HG02759 (cell line): ENCODE results near the gene TYMP.

Source experiments
- ATAC-seq: cut with Tn5 transposase; IDR thresholded peaks from one replicate; pipeline ENCODE4 v1.9.1; 2021; ENCODE audit warnings: mild to moderate bottlenecking, moderate library complexity; ENCODE audit not compliant: unreplicated experiment

Gene TYMP

GRCh38 chr22:50506611-50507420, 23.0 kb downstream of the TYMP start:
- ATAC-seq, result no peak

DNA sequence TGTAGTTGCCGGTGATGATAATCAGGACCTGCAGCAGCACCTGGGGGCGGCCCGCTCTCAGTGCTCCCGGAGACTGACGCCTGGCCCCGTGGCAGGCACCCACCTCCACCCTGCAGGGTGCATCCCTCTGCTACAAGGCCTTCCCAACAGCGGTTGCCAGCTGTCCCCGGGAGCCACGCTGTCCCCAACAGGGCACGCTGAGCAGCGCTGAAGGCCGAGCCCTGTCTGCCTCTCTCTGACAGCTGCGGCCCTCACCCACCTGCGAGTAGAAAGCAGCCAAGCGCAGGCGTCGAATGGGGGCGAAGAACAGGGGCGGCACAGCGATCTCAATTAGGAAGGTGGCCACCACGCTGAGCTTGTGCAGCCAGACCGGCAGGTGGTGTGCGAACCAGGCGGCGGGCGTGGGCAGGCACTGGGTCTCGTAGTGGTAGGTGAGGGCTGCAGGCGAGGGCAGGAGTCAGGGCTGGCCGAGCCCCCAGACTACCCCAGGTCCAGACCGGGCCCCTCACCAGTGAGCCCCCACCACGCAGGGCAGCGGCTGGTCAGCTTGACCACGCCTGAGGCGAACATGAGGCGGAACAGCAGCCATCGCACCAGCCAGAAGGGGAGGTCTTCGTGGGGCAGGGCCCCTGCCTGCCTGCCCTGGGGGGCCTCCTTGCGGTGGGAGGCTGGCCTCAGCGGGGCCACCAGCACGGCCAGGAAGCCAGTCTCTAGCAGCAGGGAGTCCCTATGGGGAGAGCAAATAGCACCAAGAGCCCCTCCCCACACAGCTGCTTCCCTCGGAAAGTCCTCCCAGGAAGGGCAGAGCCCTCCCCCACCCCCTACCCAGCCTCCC, 23.8 kb downstream of the TYMP start:
- ATAC-seq, result no peak

DNA sequence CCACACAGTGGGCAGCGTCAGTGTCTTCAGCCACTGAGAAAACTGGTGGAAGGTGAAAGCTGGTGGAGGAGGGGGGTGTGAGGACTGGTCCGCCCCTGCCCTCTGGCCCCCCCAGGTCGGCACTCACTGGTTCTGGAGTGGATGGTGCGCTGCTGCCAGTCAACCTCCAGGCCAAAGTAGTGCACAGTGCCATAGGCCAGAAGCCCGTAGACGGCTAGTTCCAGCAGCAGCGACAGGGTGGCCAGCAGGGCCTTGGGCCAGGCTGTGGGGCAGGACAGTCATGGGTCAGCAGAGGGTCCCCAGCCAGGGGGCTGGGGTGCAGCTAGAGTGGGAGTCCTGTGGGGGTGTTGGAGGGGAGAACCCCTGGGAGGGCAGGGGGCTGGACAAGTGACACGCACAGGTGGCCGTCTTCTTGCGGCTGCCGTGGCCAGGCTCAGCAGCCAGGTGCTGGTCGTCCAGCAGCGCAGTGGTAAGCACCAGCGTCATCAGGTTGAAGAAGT, 24.5 kb downstream of the TYMP start:
- no peak for ATAC-seq

DNA sequence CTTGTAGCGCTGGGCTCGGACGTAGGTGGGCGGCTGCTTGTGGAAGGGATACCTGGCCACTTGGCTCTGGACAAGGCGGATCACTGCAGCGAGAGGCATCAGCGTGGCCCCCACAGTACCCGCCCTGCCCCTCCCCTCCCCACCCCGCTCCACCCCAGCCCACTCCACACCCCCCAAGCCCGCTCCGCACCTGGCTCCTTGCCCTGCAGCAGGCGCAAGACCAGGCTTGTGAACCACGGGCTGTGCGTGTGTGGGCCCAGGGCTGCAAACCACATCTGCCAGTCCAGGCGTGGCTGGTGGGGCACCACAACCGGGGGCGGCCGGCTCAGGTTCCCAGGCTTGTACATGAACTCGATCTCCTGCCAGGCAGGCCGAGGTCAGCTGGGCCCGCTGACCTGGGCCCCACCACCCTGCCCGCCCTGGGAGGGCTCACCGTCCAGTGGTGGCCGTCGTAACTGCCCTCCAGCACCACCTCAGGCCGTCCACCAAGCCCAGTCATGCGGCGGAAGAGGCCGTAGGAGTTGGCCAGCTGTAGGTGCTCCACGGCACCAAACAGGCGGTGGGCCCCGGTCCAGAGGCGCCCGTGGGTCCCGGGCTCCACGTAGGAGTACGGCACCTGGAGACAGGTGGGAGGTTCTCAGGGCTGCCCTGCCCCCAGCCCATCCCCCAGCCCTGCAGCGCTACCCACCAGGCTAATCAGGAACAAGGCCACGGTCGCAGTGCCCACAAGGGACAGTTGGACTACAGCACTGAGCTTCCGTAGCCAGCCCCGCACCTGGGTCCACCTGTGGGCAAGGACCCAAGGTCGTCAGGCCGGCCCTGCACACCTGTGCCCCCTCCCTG, 25.2 kb downstream of the TYMP start:
- no peak for ATAC-seq

DNA sequence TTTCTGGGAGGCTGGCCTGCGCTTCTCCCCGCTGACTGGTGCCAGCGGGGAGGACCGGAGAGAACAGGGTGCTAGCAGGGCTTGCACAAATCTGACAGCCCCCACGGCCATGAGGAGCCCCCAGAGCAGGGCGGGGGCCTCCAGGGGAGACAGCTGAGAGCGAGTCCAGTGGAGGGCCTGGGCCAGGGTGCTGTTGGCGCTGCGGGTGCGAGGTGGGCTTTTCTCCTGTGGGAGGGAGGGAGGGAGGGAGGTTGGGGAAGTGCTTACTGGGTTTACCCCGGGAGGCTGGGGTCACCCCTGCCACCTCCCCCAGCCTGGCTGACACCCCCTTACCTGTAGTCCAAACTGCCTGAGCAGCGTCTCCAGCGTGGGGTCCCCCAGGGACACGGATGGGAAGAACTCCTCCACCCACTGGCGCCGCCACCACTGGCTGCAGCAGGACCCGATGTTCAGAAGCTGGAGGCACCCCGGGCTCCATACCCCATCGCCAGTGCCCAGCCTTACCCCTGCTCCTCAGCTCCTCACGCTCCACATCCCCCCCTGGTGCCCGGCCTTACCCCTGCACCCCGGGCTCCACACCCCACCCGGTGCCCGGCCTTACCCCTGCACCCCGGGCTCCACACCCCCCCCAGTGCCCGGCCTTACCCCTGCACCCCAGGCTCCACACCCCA, 26.2 kb downstream of the TYMP start:
- no peak for ATAC-seq

- no peak for ATAC-seq
Observed at GRCh38 chr22:50502628-50503474, 27.0 kb downstream of the TYMP start.

DNA sequence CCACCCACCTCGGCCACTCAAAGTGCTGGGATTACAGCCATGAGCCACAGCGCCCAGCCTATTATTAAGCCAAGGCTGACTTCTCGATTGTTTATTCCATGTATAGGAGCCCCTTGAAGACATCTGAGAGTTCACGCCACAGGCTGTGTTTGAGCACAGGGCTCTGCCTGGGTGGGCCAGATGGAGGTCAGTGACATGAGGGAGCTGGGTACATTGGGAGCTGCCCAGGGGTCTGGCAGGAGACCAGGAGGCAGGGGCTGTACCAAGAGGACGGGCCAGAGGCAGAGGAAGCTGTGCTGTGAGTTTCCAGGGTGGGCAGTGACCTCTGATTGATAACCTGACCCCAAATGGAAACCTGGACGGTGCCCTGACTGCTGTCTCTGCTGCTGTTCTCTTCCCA, 27.7 kb downstream of the TYMP start:
- no peak for ATAC-seq

DNA sequence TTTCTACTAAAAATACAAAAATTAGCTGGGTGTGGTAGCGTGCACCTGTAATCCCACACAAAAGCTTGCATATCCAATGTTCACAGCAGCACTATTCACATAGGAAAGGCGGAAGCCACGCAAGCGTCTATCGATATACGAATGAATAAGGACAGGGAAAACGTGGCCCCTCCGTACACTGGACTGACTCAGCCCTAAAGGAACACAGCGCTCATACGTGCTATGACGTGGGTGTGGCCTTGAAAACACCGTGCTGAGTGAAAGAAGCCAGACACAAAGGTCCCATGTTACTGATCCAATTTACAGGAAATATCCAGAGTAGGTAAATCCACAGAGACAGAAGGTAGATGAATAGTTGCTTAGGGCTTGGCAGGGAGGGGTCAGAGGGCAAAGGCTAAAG, 29.4 kb downstream of the TYMP start:
- no peak for ATAC-seq

- no peak for ATAC-seq
Observed at GRCh38 chr22:50498322-50498890, 31.4 kb downstream of the TYMP start.

DNA sequence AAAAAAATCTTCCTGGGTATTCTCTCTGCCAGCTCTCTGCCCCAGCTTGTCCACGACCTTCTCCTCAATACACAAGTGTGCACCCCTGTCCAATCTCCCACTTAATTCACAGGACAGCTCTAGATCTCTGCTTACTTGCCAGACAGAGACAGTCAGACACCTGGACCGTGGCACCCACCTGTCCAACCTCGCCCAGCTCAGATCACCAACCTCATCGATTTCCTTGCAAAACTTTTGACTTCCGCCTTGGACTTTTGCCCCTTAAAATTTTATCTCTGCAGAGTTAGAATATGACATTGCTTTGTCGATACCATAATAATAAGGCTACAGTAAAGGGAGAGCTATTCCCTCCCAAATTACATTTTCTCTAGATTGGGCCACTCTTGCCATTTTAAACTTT, 32.7 kb downstream of the TYMP start:
- ATAC-seq, result no peak

DNA sequence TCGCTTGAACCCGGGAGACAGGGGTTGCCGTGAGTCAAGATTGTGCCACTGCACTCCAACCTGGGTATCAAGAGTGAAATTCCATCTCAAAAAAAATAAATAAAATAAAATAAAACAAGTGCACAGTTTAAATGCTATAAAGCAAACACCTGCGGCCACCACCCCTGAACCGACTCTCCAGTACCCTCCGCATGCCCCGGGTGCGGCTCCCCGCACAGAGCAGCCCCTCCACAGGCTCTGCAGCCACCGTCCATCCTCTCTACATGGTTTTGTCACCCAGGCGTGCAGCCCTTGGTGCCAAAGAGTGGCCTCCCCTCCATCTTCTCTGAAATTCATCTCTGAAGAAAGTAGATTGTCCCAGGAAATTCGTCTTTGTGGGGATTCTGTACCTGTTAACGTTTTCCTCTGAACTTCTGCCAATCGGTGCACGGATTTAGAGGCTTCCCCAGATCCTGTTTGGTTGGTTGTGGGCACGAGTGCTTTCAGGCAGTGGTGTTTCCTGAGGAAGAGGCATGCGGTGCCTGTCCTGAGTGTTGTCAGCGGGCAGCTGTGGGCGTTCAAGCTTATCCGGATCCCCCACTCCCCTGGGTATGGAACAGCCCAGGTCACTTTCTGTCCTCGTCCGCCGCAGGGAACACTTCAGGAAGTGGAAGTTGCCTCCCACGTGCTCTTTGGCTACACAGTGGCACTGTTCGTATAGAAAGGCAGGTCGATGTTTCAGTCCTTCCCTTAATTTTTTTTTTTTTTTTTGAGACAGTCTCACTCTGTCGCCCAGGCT, 39.1 kb downstream of the TYMP start:
- no peak for ATAC-seq

DNA sequence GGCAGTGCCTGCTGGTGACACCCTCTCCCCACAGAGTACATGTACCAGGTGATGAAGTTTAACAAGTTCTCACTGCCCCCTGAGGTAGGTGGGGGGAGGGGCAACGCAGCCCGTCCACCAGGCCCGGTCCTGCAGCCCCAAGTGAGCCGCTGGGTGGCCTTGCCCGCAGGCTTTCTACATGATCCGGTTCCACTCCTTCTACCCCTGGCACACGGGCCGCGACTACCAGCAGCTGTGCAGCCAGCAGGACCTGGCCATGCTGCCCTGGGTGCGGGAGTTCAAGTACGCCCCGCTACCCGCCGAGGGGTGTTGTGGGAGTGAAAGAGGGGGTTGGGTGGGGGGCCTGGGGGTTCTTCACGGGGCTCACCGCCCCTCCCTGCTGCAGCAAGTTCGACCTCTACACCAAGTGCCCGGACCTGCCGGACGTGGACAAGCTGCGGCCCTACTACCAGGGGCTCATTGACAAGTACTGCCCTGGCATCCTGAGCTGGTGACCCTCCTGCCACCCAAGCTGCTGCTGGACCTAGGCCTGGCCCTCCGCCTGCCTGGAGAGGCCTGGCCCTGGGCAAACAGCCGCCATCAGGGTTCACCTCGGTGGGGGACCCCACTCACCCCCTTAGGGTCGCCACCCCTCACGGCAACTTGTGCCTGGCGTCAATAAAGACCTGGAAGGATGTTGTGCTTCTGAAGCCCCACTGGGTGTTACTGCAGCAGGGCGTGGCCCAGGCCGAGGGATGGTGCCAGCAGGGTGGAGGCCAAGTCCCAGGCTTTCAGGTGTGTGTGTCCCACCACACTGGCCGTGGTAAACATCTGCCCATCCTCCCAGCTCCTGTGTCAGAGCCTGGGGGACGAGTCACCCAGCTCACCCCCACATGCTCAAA, 40.2 kb downstream of the TYMP start:
- no peak for ATAC-seq

DNA sequence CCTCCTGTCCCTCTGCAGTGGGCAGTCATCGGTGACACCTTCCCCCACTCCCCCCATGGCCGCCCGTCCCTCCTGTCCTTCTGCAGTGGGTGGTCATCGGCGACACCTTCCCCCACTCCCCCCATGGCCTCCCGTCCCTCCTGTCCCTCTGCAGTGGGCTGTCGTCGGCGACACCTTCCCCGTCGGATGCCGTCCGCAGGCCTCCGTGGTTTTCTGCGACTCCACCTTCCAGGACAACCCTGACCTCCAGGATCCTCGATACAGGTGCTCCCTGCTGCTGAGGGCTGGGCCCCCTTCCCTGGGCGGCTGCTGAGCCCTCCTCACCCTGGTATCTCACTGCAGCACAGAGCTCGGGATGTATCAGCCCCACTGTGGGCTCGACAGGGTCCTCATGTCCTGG, 40.9 kb downstream of the TYMP start:
- ATAC-seq, result no peak

- ATAC-seq, result no peak
Observed at GRCh38 chr22:50488006-50488677, 41.7 kb downstream of the TYMP start.

DNA sequence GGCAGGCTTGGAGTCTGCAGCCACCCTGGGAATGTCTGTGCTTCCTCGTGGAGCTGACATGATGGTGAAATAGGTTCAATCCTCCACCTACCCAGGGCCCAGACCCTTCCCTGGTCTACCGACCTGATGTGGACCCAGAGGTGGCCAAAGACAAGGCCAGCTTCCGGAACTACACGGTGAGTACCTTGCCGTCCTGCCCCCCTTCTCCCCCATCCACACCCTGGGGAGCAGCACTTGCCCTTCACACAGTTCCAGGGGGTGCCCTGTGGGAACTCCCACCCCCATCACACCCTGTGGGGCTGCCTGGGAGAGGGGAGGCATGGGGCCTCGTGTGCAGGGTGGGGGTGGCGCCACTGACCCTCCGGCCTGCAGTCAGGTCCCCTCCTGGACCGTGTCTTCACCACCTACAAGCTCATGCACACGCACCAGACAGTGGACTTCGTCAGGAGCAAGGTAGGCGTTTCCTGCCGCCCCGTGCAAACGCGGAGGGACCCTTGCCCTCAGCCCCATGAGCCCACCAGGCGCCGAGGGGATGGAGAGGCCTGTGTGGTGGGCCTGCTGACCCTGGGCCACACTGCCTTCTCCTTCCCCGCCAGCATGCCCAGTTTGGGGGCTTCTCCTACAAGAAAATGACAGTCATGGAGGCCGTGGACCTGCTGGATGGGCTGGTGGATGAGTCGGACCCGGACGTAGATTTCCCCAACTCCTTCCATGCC, 42.4 kb downstream of the TYMP start:
- no peak for ATAC-seq

DNA sequence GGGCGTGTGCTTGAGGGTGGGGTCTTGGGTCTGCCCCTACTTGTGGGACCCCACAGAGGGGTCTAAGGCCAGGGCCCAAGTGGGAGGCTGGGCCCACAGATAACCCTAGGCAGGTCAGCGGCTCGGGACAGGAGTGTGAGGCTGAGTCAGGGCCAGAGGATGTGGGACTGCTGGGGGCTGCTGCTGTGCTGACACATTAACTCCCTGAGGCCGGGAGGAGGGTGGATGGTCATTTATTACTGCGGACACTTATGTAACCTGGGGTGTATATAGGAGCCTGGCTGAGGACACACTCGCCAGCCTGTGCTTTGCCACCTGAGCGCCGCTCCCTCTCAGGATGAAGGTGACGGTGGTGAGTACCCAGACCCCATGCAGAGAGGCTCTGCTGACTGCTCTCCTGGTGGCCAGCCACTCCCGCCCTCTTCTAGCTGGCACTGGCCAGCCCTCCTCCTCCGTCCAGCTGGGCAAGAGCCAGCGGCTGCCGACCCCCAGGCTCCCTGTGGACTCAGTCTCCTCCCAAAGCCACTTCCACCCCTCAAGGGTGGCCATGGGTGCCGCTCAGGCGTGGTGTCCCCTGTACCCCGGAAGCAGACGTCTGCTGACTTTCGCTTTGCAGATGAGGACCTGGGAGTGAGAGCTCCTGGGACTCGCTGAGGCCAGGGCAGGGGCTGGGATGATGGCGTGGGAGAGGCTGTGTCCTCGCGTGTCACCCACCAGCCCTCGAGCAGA, 43.1 kb downstream of the TYMP start, which contains the start of gene MIOX:
Gene MIOX, plus strand, starts transcription at position 299 of the 729 bp plus-strand sequence. Its CDS starts 39 bp downstream, at position 338.
- ATAC-seq, result no peak
